Smooth muscle cell of the brain vasculature (primary cell): ENCODE data around the gene COL10A1.

ENCODE experiments used
- DNase-seq: peaks from one replicate; pipeline ENCODE4 v3.0.0-alpha.2; 2012; ENCODE audit warnings: low read depth, low spot score

The COL10A1 gene

DNA sequence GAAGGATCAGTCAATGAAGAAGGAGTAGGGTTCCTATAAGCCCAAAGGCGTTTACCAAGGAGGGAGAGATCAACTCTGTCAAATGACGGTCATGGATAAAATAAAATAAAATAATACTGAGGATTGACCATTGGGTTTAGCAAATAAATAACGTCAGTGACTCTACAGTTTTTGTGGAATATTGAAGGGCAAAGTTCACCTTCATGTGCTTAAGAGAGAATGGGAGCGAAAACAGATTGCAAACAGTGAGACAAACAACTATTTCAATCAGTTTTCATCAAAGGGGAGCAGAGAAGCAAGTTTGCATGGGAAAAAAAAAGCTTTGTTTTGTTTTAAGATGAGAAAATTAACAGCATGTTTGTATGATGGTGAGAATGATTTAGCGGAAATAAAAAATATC is 42.9 kb downstream of the COL10A1 start:
- no peak for DNase-seq

- no peak for DNase-seq
Measured at GRCh38 chr6:116078945-116079344, 47.0 kb downstream of the COL10A1 start.

DNA sequence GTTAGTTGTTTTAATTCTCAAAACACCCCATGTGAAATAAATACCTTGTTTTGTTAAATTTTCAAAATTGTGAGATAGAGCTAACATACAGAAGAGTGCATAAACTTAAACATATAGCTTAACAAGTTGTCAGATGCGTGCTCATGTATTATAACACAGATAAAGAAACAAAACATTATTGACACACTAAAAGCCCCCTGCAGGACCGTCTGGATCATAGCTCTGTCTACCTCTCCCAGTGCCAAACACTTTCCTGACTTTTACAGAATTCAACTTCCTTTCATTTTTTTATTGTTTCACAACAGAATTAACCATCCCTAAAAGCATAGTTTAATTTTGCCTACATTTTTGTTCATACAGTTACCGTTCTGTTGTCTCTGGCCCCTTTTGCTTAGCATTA is 47.4 kb downstream of the COL10A1 start:
- DNase-seq, result no peak

DNA sequence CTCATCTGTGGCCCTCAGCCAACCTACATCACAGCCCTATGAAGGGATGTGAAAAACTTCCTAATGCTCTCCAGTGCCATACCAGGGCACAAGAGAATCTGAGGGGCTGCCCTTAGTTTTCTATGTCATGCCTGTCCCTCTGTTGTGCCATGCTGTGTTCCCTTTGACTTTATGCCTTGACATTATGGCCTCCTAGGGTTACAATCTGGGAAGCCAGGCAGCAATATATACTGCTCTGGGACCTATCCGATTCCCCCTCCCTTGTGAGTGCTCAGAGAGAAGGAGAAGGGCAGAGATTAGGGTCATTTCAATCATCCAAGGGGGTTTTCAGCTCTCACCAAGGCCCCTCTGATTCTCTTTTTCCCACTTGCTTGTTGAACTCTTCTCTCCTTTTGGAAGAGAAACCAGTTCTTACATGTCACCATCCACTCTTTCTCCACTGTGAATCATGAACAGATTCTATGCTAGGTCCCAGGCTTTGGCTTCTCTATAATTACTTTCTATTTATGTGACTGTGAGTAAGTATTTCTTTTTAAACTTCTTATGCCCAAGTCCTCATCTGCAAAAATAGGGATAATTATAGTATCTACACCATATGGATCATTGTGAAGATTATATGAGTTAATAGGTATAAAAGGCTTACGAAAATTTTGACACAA is 51.1 kb downstream of the COL10A1 start:
- no peak for DNase-seq

GRCh38 chr6:116073765-116074440 is 52.0 kb downstream of the COL10A1 start:
- DNase-seq, result no peak

DNA sequence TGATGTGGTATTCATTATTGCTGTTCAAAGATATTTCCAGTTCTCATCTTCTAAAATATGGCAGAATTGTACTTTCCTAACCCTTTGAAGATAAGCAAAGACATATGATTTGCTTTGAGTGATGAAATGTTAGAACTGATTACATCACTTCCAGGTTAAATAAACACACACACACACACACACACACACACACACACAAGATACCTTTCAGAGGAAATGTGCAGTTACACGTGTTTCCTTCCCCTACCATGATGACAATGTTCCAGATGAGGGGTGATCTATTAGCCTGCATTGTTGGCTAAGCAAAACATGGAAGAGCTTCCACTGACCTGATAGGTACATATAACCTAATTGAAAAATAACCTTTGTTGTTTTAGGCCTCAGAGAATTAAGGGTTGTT is 53.6 kb downstream of the COL10A1 start:
- DNase-seq, result no peak

- DNase-seq, result no peak
Measured at GRCh38 chr6:116070616-116071389, 55.1 kb downstream of the COL10A1 start.

GRCh38 chr6:116070101-116070500 is 55.8 kb downstream of the COL10A1 start:
- no peak for DNase-seq
